ENCODE measurements around the gene OR10H4. TPM values are rescaled to one million over a fixed set of nuclear protein-coding genes. Genes with fewer than 3 reads are reported as not detected.

OR10H4 gene
- total RNA-seq, 1 experiment from 2014 or later = not detected

DNA sequence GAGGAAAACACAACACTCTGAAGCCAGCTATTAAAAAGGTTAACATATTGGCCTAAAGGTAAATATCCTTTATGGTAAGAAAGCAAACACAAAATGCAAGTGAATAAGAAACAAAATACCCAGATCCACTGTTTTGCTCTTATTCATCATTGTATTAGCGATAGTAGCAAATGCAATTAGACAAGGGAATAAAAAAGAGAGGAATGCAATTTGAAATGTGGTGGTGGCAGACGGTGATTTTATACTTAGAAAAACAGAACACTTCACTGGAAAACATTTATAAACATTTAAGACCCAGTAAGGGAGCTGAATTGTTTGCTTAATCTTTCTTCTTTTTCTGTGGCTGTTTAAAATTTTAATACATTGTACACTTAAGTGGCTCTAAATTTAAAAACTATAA lies 33.7 kb upstream of the OR10H4 start:
- TF ChIP-seq TCF7L2 (IDR thresholded peaks at IDR 0.05; ENCODE audit: low read depth, low read length) (no peak), SIN3A (IDR thresholded peaks at IDR 0.05; ENCODE audit: borderline replicate concordance, insufficient read depth, low read depth, low read length) (no peak), POLR2AphosphoS5 (IDR thresholded peaks at IDR 0.05; ENCODE audit: low read depth, low read length) (no peak)
- TF ChIP-seq, protein P1, sequence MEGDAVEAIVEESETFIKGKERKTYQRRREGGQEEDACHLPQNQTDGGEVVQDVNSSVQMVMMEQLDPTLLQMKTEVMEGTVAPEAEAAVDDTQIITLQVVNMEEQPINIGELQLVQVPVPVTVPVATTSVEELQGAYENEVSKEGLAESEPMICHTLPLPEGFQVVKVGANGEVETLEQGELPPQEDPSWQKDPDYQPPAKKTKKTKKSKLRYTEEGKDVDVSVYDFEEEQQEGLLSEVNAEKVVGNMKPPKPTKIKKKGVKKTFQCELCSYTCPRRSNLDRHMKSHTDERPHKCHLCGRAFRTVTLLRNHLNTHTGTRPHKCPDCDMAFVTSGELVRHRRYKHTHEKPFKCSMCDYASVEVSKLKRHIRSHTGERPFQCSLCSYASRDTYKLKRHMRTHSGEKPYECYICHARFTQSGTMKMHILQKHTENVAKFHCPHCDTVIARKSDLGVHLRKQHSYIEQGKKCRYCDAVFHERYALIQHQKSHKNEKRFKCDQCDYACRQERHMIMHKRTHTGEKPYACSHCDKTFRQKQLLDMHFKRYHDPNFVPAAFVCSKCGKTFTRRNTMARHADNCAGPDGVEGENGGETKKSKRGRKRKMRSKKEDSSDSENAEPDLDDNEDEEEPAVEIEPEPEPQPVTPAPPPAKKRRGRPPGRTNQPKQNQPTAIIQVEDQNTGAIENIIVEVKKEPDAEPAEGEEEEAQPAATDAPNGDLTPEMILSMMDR (IDR thresholded peaks at IDR 0.05) = no peak
- TF ChIP-seq, protein P2, sequence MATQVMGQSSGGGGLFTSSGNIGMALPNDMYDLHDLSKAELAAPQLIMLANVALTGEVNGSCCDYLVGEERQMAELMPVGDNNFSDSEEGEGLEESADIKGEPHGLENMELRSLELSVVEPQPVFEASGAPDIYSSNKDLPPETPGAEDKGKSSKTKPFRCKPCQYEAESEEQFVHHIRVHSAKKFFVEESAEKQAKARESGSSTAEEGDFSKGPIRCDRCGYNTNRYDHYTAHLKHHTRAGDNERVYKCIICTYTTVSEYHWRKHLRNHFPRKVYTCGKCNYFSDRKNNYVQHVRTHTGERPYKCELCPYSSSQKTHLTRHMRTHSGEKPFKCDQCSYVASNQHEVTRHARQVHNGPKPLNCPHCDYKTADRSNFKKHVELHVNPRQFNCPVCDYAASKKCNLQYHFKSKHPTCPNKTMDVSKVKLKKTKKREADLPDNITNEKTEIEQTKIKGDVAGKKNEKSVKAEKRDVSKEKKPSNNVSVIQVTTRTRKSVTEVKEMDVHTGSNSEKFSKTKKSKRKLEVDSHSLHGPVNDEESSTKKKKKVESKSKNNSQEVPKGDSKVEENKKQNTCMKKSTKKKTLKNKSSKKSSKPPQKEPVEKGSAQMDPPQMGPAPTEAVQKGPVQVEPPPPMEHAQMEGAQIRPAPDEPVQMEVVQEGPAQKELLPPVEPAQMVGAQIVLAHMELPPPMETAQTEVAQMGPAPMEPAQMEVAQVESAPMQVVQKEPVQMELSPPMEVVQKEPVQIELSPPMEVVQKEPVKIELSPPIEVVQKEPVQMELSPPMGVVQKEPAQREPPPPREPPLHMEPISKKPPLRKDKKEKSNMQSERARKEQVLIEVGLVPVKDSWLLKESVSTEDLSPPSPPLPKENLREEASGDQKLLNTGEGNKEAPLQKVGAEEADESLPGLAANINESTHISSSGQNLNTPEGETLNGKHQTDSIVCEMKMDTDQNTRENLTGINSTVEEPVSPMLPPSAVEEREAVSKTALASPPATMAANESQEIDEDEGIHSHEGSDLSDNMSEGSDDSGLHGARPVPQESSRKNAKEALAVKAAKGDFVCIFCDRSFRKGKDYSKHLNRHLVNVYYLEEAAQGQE (IDR thresholded peaks at IDR 0.05; ENCODE audit: insufficient read depth in 1 of 2, low read depth in 2 of 2, low read length in 1 of 2) = no peak
- ATAC-seq (no peak), DNase-seq (ENCODE audit: low read depth, low spot score) (no peak)
- H3K4me3 ChIP-seq (ENCODE audit: low read depth in 2 of 2, low read length in 2 of 2) = no peak overlapping the region
- no TSS peak for BruUV-seq (replicated peaks)
- intact Hi-C loops (cut with micrococcal nuclease; ENCODE audit: unreplicated experiment) = no loop called here
- ChIA-PET CTCF (no interaction called here), POLR2A (no interaction called here)
- H3K27ac ChIP-seq (ENCODE audit: low read length) = no peak overlapping the region
- H3K4me1 ChIP-seq (ENCODE audit: control insufficient read depth, insufficient read depth, low read length) = no peaks in the 10 kb centered on the region
- no peaks in the 10 kb centered on the region for H3K27me3 ChIP-seq (ENCODE audit: control insufficient read depth, insufficient read depth, low read length)
- no peaks in the 10 kb centered on the region for H3K36me3 ChIP-seq (ENCODE audit: control insufficient read depth, insufficient read depth, low read length)
- H3K9me3 ChIP-seq (ENCODE audit: control insufficient read depth, insufficient read depth, low read depth, low read length) = no peaks in the 10 kb centered on the region
- in situ Hi-C loops (cut with HindIII; ENCODE audit: low pct_unique_long_range_greater_than_20kb, low sequenced_read_pairs) = no loop called here

DNA sequence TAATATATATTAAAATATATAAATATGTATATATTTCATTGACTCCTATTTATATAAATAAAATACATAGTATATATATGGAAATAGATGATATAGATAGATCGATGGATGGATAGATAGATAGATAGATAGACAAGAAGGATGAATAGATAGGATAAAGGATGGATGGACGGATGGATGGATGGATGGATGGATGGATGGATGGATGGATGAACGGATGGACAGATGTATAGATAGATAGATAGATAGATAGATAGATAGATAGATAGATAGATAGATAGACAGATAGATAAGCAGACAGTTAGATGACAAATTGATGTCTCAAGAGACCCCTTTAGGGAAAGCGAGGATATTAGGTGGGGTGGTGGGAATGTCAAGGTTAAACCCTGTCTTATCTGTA lies 29.6 kb upstream of the OR10H4 start:
- ChIA-PET POLR2A (no interaction called here), CTCF (interaction anchor here (0.6 kb wide), 1 partner anchor 59 kb away, joined by 3 read pairs; no protein-coding TSS in a partner anchor)
- Histone ChIP-seq H3K9me3 (ENCODE audit: control insufficient read depth, insufficient read depth, low read depth, low read length) (no peaks in the 10 kb centered on the region), H3K27ac (ENCODE audit: low read length) (no peak overlapping the region), H3K27me3 (ENCODE audit: control insufficient read depth, insufficient read depth, low read length) (no peaks in the 10 kb centered on the region; the same call in 1 of the 2 replicates), H3K36me3 (ENCODE audit: control insufficient read depth, insufficient read depth, low read length) (no peaks in the 10 kb centered on the region), H3K4me1 (ENCODE audit: control insufficient read depth, insufficient read depth, low read length) (no peaks in the 10 kb centered on the region), H3K4me3 (ENCODE audit: low read depth in 2 of 2, low read length in 2 of 2) (no peak overlapping the region)
- intact Hi-C loops (cut with micrococcal nuclease; ENCODE audit: unreplicated experiment) = no loop called here
- TF ChIP-seq POLR2AphosphoS5 (IDR thresholded peaks at IDR 0.05; ENCODE audit: low read depth, low read length) (no peak), SIN3A (IDR thresholded peaks at IDR 0.05; ENCODE audit: borderline replicate concordance, insufficient read depth, low read depth, low read length) (no peak), TCF7L2 (IDR thresholded peaks at IDR 0.05; ENCODE audit: low read depth, low read length) (no peak)
- TF ChIP-seq, protein P1 (IDR thresholded peaks at IDR 0.05) = no peak
- TF ChIP-seq, protein P2 (IDR thresholded peaks at IDR 0.05; ENCODE audit: insufficient read depth in 1 of 2, low read depth in 2 of 2, low read length in 1 of 2) = no peak
- BruUV-seq (replicated peaks) = no TSS peak
- DNase-seq (ENCODE audit: low read depth, low spot score) (no peak), ATAC-seq (no peak)
- in situ Hi-C loops (cut with HindIII; ENCODE audit: low pct_unique_long_range_greater_than_20kb, low sequenced_read_pairs) = no loop called here
